GM11168 (cell line): ENCODE measurements around the gene EIF2D.

Experiments
- in situ Hi-C: fragments of 300-500 bp; cut with MboI; formaldehyde crosslinking; loops from one replicate; pipeline ENCODE4 v1.12.0; 2022; ENCODE audit warnings: low sequenced_read_pairs; ENCODE audit not compliant: unreplicated experiment

EIF2D gene

GRCh38 chr1:206588492-206588891 lies 23.8 kb downstream of the EIF2D start:
- in situ Hi-C loops = no loop called here

- in situ Hi-C loops = no loop called here
These were observed 24.4 kb downstream of the EIF2D start for GRCh38 chr1:206587904-206588303.

- in situ Hi-C loops = no loop called here
These were observed 25.5 kb downstream of the EIF2D start for GRCh38 chr1:206586501-206587445.

GRCh38 chr1:206584683-206585082 lies 27.6 kb downstream of the EIF2D start:
- in situ Hi-C loops = loop anchor here (5.0 kb wide), 2 partner anchors 52 to 97 kb away; no protein-coding TSS in a partner anchor

- in situ Hi-C loops = loop anchor here (5.0 kb wide), 2 partner anchors 52 to 97 kb away; no protein-coding TSS in a partner anchor
These were observed 28.3 kb downstream of the EIF2D start for GRCh38 chr1:206583707-206584648.

GRCh38 chr1:206582971-206583706 lies 29.1 kb downstream of the EIF2D start:
- in situ Hi-C loops = loop anchor here (5.0 kb wide), 2 partner anchors 51 to 96 kb away; no protein-coding TSS in a partner anchor

GRCh38 chr1:206582537-206582936 lies 29.7 kb downstream of the EIF2D start:
- in situ Hi-C loops = loop anchor here (5.0 kb wide), 2 partner anchors 50 to 95 kb away; no protein-coding TSS in a partner anchor

GRCh38 chr1:206581571-206581981 lies 30.7 kb downstream of the EIF2D start:
- in situ Hi-C loops = loop anchor here (5.0 kb wide), 2 partner anchors 49 to 94 kb away; no protein-coding TSS in a partner anchor

- in situ Hi-C loops = loop anchor here (5.0 kb wide), 2 partner anchors 49 to 94 kb away; no protein-coding TSS in a partner anchor
These were observed 31.2 kb downstream of the EIF2D start for GRCh38 chr1:206581114-206581497.

GRCh38 chr1:206580438-206581113 lies 31.7 kb downstream of the EIF2D start:
- in situ Hi-C loops = loop anchor here (5.0 kb wide), 2 partner anchors 48 to 93 kb away; no protein-coding TSS in a partner anchor

GRCh38 chr1:206579747-206580437 lies 32.4 kb downstream of the EIF2D start:
- in situ Hi-C loops = loop anchor here (5.0 kb wide), 2 partner anchors 48 to 93 kb away; no protein-coding TSS in a partner anchor

GRCh38 chr1:206578978-206579374 lies 33.3 kb downstream of the EIF2D start:
- in situ Hi-C loops = no loop called here

GRCh38 chr1:206578068-206578977 lies 33.9 kb downstream of the EIF2D start:
- in situ Hi-C loops = no loop called here

- in situ Hi-C loops = no loop called here
These were observed 34.6 kb downstream of the EIF2D start for GRCh38 chr1:206577626-206578025.

GRCh38 chr1:206575894-206576737 lies 36.1 kb downstream of the EIF2D start:
- in situ Hi-C loops = no loop called here

- in situ Hi-C loops = no loop called here
These were observed 36.9 kb downstream of the EIF2D start for GRCh38 chr1:206575165-206575893.
